ENCODE measurements around the gene ZNF331.

- TF ChIP-seq, protein P1, sequence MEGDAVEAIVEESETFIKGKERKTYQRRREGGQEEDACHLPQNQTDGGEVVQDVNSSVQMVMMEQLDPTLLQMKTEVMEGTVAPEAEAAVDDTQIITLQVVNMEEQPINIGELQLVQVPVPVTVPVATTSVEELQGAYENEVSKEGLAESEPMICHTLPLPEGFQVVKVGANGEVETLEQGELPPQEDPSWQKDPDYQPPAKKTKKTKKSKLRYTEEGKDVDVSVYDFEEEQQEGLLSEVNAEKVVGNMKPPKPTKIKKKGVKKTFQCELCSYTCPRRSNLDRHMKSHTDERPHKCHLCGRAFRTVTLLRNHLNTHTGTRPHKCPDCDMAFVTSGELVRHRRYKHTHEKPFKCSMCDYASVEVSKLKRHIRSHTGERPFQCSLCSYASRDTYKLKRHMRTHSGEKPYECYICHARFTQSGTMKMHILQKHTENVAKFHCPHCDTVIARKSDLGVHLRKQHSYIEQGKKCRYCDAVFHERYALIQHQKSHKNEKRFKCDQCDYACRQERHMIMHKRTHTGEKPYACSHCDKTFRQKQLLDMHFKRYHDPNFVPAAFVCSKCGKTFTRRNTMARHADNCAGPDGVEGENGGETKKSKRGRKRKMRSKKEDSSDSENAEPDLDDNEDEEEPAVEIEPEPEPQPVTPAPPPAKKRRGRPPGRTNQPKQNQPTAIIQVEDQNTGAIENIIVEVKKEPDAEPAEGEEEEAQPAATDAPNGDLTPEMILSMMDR (IDR thresholded peaks at IDR 0.05) = no peak
- TF ChIP-seq POLR2A (IDR thresholded peaks at IDR 0.05) = no peak
Observed at GRCh38 chr19:53598361-53598760, 60.4 kb downstream of the ZNF331 start.
